Measurements from ENCODE around the gene ZNF700. TPM values are rescaled to one million over a fixed set of nuclear protein-coding genes. Genes with fewer than 3 reads are reported as not detected.
"Not testable (repeated sequence)": the region's sequence is repeated elsewhere in the genome, so short reads cannot be mapped to it uniquely, and the experiment has no call there.

ZNF700 gene
- total RNA-seq = 9.1 TPM
- long read RNA-seq, partial matches to known transcripts = 0 of 3 reads
- long read RNA-seq, other reads (novel, unspliced or antisense) = 0 of 3 reads

- DNase-seq (ENCODE audit: low spot score) = peak; percentile 95
Measured at GRCh38 chr19:11924886-11925650, at the start of gene ZNF700. ZNF700 (plus strand) TSS chr19:11925107; CDS start chr19:11925211, 104 bp downstream.

GRCh38 chr19:11879687-11880266, 45.1 kb upstream of the ZNF700 start:
- DNase-seq (ENCODE audit: low spot score) = not testable (repeated sequence)

GRCh38 chr19:11880598-11880997, 44.3 kb upstream of the ZNF700 start:
- no peak for DNase-seq (ENCODE audit: low spot score)

- DNase-seq (ENCODE audit: low spot score) = no peak
Measured at GRCh38 chr19:11881151-11881800, 43.6 kb upstream of the ZNF700 start.

- no peak for DNase-seq (ENCODE audit: low spot score)
Measured at GRCh38 chr19:11882606-11883005, 42.3 kb upstream of the ZNF700 start.

- no peak for DNase-seq (ENCODE audit: low spot score)
Measured at GRCh38 chr19:11887234-11887610, 37.7 kb upstream of the ZNF700 start.

GRCh38 chr19:11887611-11888531, 37.0 kb upstream of the ZNF700 start, which contains the start of gene ZNF69:
ZNF69 (plus strand) TSS chr19:11887782; CDS start chr19:11887924, 142 bp downstream.
- peak; percentile 92 for DNase-seq (ENCODE audit: low spot score)

- DNase-seq (ENCODE audit: low spot score) = not testable (repeated sequence)
Measured at GRCh38 chr19:11889901-11890300, 35.0 kb upstream of the ZNF700 start.

- no peak for DNase-seq (ENCODE audit: low spot score)
Measured at GRCh38 chr19:11890634-11891033, 34.3 kb upstream of the ZNF700 start.

GRCh38 chr19:11894851-11895250, 30.1 kb upstream of the ZNF700 start:
- no peak for DNase-seq (ENCODE audit: low spot score)

GRCh38 chr19:11902228-11902627, 22.7 kb upstream of the ZNF700 start:
- no peak for DNase-seq (ENCODE audit: low spot score)

GRCh38 chr19:11905928-11906327, 19.0 kb upstream of the ZNF700 start:
- no peak for DNase-seq (ENCODE audit: low spot score)

GRCh38 chr19:11911937-11912336, 13.0 kb upstream of the ZNF700 start:
- not testable (repeated sequence) for DNase-seq (ENCODE audit: low spot score)

GRCh38 chr19:11914417-11915051, 10.4 kb upstream of the ZNF700 start:
- DNase-seq (ENCODE audit: low spot score) = not testable (repeated sequence)

- DNase-seq (ENCODE audit: low spot score) = no peak
Measured at GRCh38 chr19:11921852-11922495, 2.9 kb upstream of the ZNF700 start.

- DNase-seq (ENCODE audit: low spot score) = not testable (repeated sequence)
Measured at GRCh38 chr19:11925651-11926187, 812 bp downstream of the ZNF700 start.

- DNase-seq (ENCODE audit: low spot score) = no peak
Measured at GRCh38 chr19:11927227-11927626, 2.3 kb downstream of the ZNF700 start.

- no peak for DNase-seq (ENCODE audit: low spot score)
Measured at GRCh38 chr19:11931051-11931450, 6.1 kb downstream of the ZNF700 start.

- DNase-seq (ENCODE audit: low spot score) = no peak
Measured at GRCh38 chr19:11931513-11931912, 6.6 kb downstream of the ZNF700 start.

- not testable (repeated sequence) for DNase-seq (ENCODE audit: low spot score)
Measured at GRCh38 chr19:11935829-11936228, 10.9 kb downstream of the ZNF700 start.
